ENCODE measurements around the gene SORD.
"Not testable (repeated sequence)": the region's sequence is repeated elsewhere in the genome, so short reads cannot be mapped to it uniquely, and the experiment has no call there.

Gene SORD

DNA sequence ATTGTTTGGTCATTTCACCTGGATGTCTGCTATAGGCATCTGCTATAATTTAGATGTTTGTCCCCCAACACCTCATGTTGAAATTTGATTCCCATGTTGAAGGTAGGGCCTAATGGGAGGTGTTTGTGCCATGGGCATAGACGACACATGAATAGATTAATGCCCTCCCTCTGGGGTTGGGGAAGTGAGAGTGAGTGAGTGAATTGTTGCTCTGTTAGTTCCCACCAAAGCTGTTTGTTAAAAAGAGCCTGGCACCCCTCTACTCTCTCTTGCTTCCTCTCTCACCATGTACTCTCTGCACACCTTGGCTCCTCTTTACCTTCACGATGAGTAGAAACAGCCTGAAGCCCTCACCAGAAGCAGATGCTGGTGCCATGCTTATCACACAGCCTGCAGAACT, 23.9 kb upstream of the SORD start:
- H3K27me3 ChIP-seq (ENCODE audit: insufficient read depth, poor library complexity, severe bottlenecking): peaks cover 4% of the 10 kb centered on the region
- TF ChIP-seq, protein P1, sequence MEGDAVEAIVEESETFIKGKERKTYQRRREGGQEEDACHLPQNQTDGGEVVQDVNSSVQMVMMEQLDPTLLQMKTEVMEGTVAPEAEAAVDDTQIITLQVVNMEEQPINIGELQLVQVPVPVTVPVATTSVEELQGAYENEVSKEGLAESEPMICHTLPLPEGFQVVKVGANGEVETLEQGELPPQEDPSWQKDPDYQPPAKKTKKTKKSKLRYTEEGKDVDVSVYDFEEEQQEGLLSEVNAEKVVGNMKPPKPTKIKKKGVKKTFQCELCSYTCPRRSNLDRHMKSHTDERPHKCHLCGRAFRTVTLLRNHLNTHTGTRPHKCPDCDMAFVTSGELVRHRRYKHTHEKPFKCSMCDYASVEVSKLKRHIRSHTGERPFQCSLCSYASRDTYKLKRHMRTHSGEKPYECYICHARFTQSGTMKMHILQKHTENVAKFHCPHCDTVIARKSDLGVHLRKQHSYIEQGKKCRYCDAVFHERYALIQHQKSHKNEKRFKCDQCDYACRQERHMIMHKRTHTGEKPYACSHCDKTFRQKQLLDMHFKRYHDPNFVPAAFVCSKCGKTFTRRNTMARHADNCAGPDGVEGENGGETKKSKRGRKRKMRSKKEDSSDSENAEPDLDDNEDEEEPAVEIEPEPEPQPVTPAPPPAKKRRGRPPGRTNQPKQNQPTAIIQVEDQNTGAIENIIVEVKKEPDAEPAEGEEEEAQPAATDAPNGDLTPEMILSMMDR (IDR thresholded peaks at IDR 0.05; ENCODE audit: poor library complexity, severe bottlenecking): no peak
- no peaks in the 10 kb centered on the region for H3K4me1 ChIP-seq (ENCODE audit: insufficient read depth, poor library complexity, severe bottlenecking)
- no peak for ATAC-seq (ENCODE audit: low read depth)
- H3K4me3 ChIP-seq (ENCODE audit: severe bottlenecking): no peak overlapping the region
- H3K27ac ChIP-seq (ENCODE audit: poor library complexity, severe bottlenecking): no peak overlapping the region
- H3K36me3 ChIP-seq (ENCODE audit: low read depth): no peaks in the 10 kb centered on the region
- H3K9me3 ChIP-seq (ENCODE audit: severe bottlenecking): no peaks in the 10 kb centered on the region
- DNase-seq (ENCODE audit: low spot score): no peak

DNA sequence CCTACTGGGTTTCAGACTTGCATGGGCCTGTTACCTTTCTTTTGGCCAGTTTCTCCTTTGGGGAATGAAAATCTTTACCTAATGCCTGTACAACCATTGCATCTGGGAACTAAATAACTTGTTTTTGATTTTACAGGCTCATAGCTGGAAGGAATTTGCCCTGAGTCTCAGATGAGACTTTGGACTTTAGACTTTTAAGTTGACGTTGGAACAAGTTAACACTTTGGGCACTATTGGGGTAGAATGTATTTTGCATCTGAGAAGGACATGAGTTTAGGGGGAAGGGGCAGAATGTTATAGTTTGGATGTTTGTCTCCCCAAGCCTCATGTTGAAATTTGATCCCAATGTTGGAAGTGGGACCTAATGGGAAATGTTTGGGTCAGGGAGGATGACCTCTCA, 21.8 kb upstream of the SORD start:
- H3K9me3 ChIP-seq (ENCODE audit: severe bottlenecking); H3K36me3 ChIP-seq (ENCODE audit: low read depth); H3K27me3 ChIP-seq (ENCODE audit: insufficient read depth, poor library complexity, severe bottlenecking); ATAC-seq (ENCODE audit: low read depth); H3K27ac ChIP-seq (ENCODE audit: poor library complexity, severe bottlenecking); H3K4me1 ChIP-seq (ENCODE audit: insufficient read depth, poor library complexity, severe bottlenecking); H3K4me3 ChIP-seq (ENCODE audit: severe bottlenecking); DNase-seq (ENCODE audit: low spot score): not testable (repeated sequence)

DNA sequence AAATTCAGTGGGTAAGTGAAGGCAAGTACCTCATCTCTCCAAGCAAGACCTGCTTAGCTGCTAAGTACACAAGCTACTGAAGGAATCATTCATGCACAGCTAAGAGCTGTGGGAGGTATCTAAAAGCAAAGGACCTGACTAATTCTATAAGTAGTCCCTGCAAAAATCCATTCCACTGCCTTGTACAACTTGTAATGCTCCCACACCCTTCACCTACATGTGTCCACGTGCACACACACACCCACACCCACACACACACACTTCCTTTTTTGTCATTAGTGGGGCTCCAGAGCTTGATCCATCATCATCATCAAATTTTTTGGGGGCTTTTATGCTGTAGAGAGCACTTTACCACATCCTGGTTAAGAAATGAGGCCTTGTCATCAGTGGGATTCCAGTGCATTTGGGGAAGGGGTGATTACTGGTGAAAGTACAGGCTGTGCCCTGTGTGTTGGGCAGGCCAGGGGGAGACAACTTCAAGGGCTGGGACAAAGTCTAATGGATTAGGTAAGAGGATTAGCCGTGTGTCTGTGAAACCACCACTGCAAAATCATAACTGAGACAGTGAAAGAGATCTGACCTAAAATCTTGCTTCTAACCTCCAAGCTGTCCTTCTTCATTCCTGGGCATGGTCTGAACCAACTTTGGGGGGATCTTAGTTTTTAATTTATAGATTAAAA, 19.1 kb upstream of the SORD start:
- not testable (repeated sequence) for H3K9me3 ChIP-seq (ENCODE audit: severe bottlenecking); H3K27ac ChIP-seq (ENCODE audit: poor library complexity, severe bottlenecking); DNase-seq (ENCODE audit: low spot score); H3K36me3 ChIP-seq (ENCODE audit: low read depth); ATAC-seq (ENCODE audit: low read depth); H3K27me3 ChIP-seq (ENCODE audit: insufficient read depth, poor library complexity, severe bottlenecking); H3K4me1 ChIP-seq (ENCODE audit: insufficient read depth, poor library complexity, severe bottlenecking); H3K4me3 ChIP-seq (ENCODE audit: severe bottlenecking)

GRCh38 chr15:45004590-45005175, 18.3 kb upstream of the SORD start:
- H3K4me1 ChIP-seq (ENCODE audit: insufficient read depth, poor library complexity, severe bottlenecking); H3K9me3 ChIP-seq (ENCODE audit: severe bottlenecking); H3K27ac ChIP-seq (ENCODE audit: poor library complexity, severe bottlenecking); H3K27me3 ChIP-seq (ENCODE audit: insufficient read depth, poor library complexity, severe bottlenecking); H3K4me3 ChIP-seq (ENCODE audit: severe bottlenecking); ATAC-seq (ENCODE audit: low read depth); DNase-seq (ENCODE audit: low spot score); H3K36me3 ChIP-seq (ENCODE audit: low read depth): not testable (repeated sequence)

- Histone ChIP-seq H3K27me3 (ENCODE audit: insufficient read depth, poor library complexity, severe bottlenecking) (no peaks in the 10 kb centered on the region), H3K27ac (ENCODE audit: poor library complexity, severe bottlenecking) (no peak overlapping the region), H3K36me3 (ENCODE audit: low read depth) (no peaks in the 10 kb centered on the region), H3K9me3 (ENCODE audit: severe bottlenecking) (no peaks in the 10 kb centered on the region), H3K4me1 (ENCODE audit: insufficient read depth, poor library complexity, severe bottlenecking) (no peaks in the 10 kb centered on the region), H3K4me3 (ENCODE audit: severe bottlenecking) (no peak overlapping the region)
- TF ChIP-seq, protein P1 (IDR thresholded peaks at IDR 0.05; ENCODE audit: poor library complexity, severe bottlenecking): no peak
- DNase-seq (ENCODE audit: low spot score) (no peak), ATAC-seq (ENCODE audit: low read depth) (no peak)
Measured at GRCh38 chr15:45009046-45009445, 13.9 kb upstream of the SORD start.

DNA sequence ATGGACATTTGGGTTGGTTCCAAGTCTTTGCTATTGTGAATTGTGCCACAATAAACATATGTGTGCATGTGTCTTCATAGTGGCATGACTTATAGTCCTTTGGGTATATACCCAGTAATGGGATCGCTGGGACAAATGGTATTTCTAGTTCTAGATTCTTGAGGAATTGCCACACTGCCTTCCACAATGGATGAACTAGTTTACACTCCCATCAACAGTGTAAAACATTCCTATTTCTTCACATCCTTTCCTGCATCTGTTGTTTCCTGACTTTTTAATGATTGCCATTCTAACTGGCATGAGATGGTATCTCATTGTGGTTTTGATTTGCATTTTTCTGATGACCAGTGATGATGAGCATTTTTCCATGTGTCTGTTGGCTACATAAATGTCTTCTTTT, 7.9 kb upstream of the SORD start:
- not testable (repeated sequence) for H3K4me3 ChIP-seq (ENCODE audit: severe bottlenecking); H3K36me3 ChIP-seq (ENCODE audit: low read depth); H3K4me1 ChIP-seq (ENCODE audit: insufficient read depth, poor library complexity, severe bottlenecking); H3K27ac ChIP-seq (ENCODE audit: poor library complexity, severe bottlenecking); DNase-seq (ENCODE audit: low spot score); H3K9me3 ChIP-seq (ENCODE audit: severe bottlenecking); ATAC-seq (ENCODE audit: low read depth)
- H3K27me3 ChIP-seq (ENCODE audit: insufficient read depth, poor library complexity, severe bottlenecking): peaks cover 11% of the 10 kb centered on the region

- not testable (repeated sequence) for H3K9me3 ChIP-seq (ENCODE audit: severe bottlenecking); H3K27ac ChIP-seq (ENCODE audit: poor library complexity, severe bottlenecking); H3K4me3 ChIP-seq (ENCODE audit: severe bottlenecking); DNase-seq (ENCODE audit: low spot score); H3K36me3 ChIP-seq (ENCODE audit: low read depth); H3K4me1 ChIP-seq (ENCODE audit: insufficient read depth, poor library complexity, severe bottlenecking); ATAC-seq (ENCODE audit: low read depth)
- H3K27me3 ChIP-seq (ENCODE audit: insufficient read depth, poor library complexity, severe bottlenecking): peaks cover 11% of the 10 kb centered on the region
Measured at GRCh38 chr15:45020222-45020900, 2.6 kb upstream of the SORD start.

DNA sequence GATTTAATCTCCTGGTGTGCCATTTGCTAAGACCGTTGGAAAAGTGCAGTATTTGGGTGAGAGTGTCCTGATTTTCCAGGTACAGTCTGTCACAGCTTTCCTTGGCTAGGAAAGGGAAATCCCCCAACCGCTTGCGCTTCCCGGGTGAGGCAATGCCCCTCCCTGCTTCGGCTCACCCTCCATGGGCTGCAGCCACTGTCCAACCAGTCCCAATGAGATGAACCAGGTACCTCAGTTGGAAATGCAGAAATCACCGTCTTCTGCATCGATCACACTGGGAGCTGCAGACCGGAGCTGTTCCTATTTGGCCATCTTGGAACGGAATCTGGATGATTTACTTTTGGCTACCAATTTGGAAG, 2.1 kb upstream of the SORD start:
- H3K9me3 ChIP-seq (ENCODE audit: severe bottlenecking); DNase-seq (ENCODE audit: low spot score); H3K4me3 ChIP-seq (ENCODE audit: severe bottlenecking); H3K36me3 ChIP-seq (ENCODE audit: low read depth); H3K27ac ChIP-seq (ENCODE audit: poor library complexity, severe bottlenecking); ATAC-seq (ENCODE audit: low read depth); H3K4me1 ChIP-seq (ENCODE audit: insufficient read depth, poor library complexity, severe bottlenecking): not testable (repeated sequence)
- H3K27me3 ChIP-seq (ENCODE audit: insufficient read depth, poor library complexity, severe bottlenecking): peaks cover 11% of the 10 kb centered on the region

All from RWPE2 (cell line).